Activated CD8-positive, alpha-beta T cell treated with anti-CD3 and anti-CD28 coated beads for 36 hours (primary cell): ENCODE measurements around the gene STARD8. TPM values are rescaled to one million over a fixed set of nuclear protein-coding genes. Genes with fewer than 3 reads are reported as not detected.

Experiments used
- ATAC-seq: fragments of 200-7000 bp; cut with Tn5 transposase; one replicate; pipeline ENCODE4 v1.10.0; 2021; ENCODE audit warnings: mild to moderate bottlenecking, moderate library complexity
- CTCF ChIA-PET: fragments of 350-600 bp; sonication (Branson Sonifier 250); formaldehyde crosslinking; loops from one replicate; lab custom pipeline; 2021; ENCODE audit warnings: antibody characterized with exemption; lab: Charles Lee
- POLR2A ChIA-PET: fragments of 350-600 bp; sonication (Branson Sonifier 250); formaldehyde crosslinking; loops from one replicate; lab custom pipeline; 2021; ENCODE audit warnings: antibody characterized with exemption; lab: Charles Lee
- DNase-seq: peaks from one replicate; pipeline ENCODE4 v3.0.0-alpha.2; 2020
- H3K27ac Mint-ChIP-seq: one replicate; pipeline ENCODE4 v1.8.0; 2021; ENCODE audit warnings: mild to moderate bottlenecking, mixed read lengths
- H3K27me3 Mint-ChIP-seq: one replicate; pipeline ENCODE4 v1.8.0; 2021; ENCODE audit warnings: mixed read lengths
- H3K36me3 Mint-ChIP-seq: one replicate; pipeline ENCODE4 v1.8.0; 2021; ENCODE audit warnings: low read depth, mixed read lengths
- H3K4me1 Mint-ChIP-seq: one replicate; pipeline ENCODE4 v1.8.0; 2021; ENCODE audit warnings: low read depth, mixed read lengths
- H3K4me3 Mint-ChIP-seq: one replicate; pipeline ENCODE4 v1.8.0; 2021; ENCODE audit warnings: mild to moderate bottlenecking, moderate library complexity, mixed read lengths
- H3K9me3 Mint-ChIP-seq: one replicate; pipeline ENCODE4 v1.8.0; 2021; ENCODE audit warnings: mixed read lengths
- CTCF ChIP-seq: fragments of 200-600 bp; IDR thresholded peaks from one replicate; pipeline ENCODE4 v1.8.0; 2022; ENCODE audit warnings: antibody characterized with exemption, mild to moderate bottlenecking
- intact Hi-C: fragments of 100-400 bp; cut with micrococcal nuclease; formaldehyde crosslinking; loops from one replicate; pipeline ENCODE4 v1.10.0; 2022
- total RNA-seq, 2 experiments: library from RNA; stranded (reverse); gene quantifications; one replicate each; pipeline ENCODE4 v1.2.3, GENCODE V29; 2021

STARD8 gene
- total RNA-seq, 2 experiments from 2014 or later, result 0.36 to 0.38 TPM

GRCh38 chrX:68693481-68694434 is 46.3 kb downstream of the STARD8 start:
- DNase-seq (peak; percentile 13), ATAC-seq (peak; percentile 46)
- Mint-ChIP-seq H3K27me3 (peaks cover 15% of the 10 kb centered on the region), H3K9me3 (no peaks in the 10 kb centered on the region), H3K4me3 (peak overlapping the region; percentile 49), H3K4me1 (peaks cover 3% of the 10 kb centered on the region), H3K36me3 (no peaks in the 10 kb centered on the region), H3K27ac (no peak overlapping the region)
- ChIA-PET CTCF (no interaction called here), POLR2A (no interaction called here)
- no peak for TF ChIP-seq CTCF
- intact Hi-C loops, result no loop called here

- no peaks in the 10 kb centered on the region for H3K9me3 Mint-ChIP-seq
- peak overlapping the region; percentile 49 for H3K4me3 Mint-ChIP-seq
- ChIA-PET POLR2A (no interaction called here), CTCF (no interaction called here)
- H3K27ac Mint-ChIP-seq, result no peak overlapping the region
- TF ChIP-seq CTCF, result no peak
- intact Hi-C loops, result no loop called here
- H3K36me3 Mint-ChIP-seq, result no peaks in the 10 kb centered on the region
- peaks cover 15% of the 10 kb centered on the region for H3K27me3 Mint-ChIP-seq
- peaks cover 3% of the 10 kb centered on the region for H3K4me1 Mint-ChIP-seq
- DNase-seq, result peak; percentile 26
- ATAC-seq, result peak; percentile 58
Observed at GRCh38 chrX:68694435-68695205, 47.2 kb downstream of the STARD8 start.

- POLR2A ChIA-PET, result no interaction called here
- intact Hi-C loops, result no loop called here
- no peak overlapping the region for H3K27ac Mint-ChIP-seq
- no peak overlapping the region for H3K4me3 Mint-ChIP-seq
- peaks cover 15% of the 10 kb centered on the region for H3K27me3 Mint-ChIP-seq
- DNase-seq, result no peak
- peaks cover 3% of the 10 kb centered on the region for H3K4me1 Mint-ChIP-seq
- TF ChIP-seq CTCF, result no peak
- H3K36me3 Mint-ChIP-seq, result no peaks in the 10 kb centered on the region
- no peaks in the 10 kb centered on the region for H3K9me3 Mint-ChIP-seq
- no peak for ATAC-seq
- CTCF ChIA-PET, result no interaction called here
Observed at GRCh38 chrX:68695206-68695845, 47.9 kb downstream of the STARD8 start.

GRCh38 chrX:68696267-68696990 is 49.0 kb downstream of the STARD8 start:
- Mint-ChIP-seq H3K4me1 (peaks cover 3% of the 10 kb centered on the region), H3K9me3 (no peaks in the 10 kb centered on the region), H3K27ac (no peak overlapping the region), H3K4me3 (no peak overlapping the region), H3K36me3 (no peaks in the 10 kb centered on the region), H3K27me3 (peaks cover 15% of the 10 kb centered on the region)
- intact Hi-C loops, result no loop called here
- no peak for DNase-seq
- ATAC-seq, result no peak
- CTCF ChIA-PET, result no interaction called here
- POLR2A ChIA-PET, result no interaction called here
- no peak for TF ChIP-seq CTCF
